Midbrain (tissue), 1 donor: ENCODE measurements around the gene STAB1.
A peak's percentile ranks its signal among the peaks of the same experiment; 100 is the strongest.

Source experiments
- DNase-seq: peaks from one replicate; lab custom pipeline; 2025; lab: John Stamatoyannopoulos, UW

Gene STAB1, protein sequence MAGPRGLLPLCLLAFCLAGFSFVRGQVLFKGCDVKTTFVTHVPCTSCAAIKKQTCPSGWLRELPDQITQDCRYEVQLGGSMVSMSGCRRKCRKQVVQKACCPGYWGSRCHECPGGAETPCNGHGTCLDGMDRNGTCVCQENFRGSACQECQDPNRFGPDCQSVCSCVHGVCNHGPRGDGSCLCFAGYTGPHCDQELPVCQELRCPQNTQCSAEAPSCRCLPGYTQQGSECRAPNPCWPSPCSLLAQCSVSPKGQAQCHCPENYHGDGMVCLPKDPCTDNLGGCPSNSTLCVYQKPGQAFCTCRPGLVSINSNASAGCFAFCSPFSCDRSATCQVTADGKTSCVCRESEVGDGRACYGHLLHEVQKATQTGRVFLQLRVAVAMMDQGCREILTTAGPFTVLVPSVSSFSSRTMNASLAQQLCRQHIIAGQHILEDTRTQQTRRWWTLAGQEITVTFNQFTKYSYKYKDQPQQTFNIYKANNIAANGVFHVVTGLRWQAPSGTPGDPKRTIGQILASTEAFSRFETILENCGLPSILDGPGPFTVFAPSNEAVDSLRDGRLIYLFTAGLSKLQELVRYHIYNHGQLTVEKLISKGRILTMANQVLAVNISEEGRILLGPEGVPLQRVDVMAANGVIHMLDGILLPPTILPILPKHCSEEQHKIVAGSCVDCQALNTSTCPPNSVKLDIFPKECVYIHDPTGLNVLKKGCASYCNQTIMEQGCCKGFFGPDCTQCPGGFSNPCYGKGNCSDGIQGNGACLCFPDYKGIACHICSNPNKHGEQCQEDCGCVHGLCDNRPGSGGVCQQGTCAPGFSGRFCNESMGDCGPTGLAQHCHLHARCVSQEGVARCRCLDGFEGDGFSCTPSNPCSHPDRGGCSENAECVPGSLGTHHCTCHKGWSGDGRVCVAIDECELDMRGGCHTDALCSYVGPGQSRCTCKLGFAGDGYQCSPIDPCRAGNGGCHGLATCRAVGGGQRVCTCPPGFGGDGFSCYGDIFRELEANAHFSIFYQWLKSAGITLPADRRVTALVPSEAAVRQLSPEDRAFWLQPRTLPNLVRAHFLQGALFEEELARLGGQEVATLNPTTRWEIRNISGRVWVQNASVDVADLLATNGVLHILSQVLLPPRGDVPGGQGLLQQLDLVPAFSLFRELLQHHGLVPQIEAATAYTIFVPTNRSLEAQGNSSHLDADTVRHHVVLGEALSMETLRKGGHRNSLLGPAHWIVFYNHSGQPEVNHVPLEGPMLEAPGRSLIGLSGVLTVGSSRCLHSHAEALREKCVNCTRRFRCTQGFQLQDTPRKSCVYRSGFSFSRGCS (N-terminal part only)

GRCh38 chr3:52494886-52495495 is at the start of gene STAB1:
Gene STAB1, plus strand, starts transcription at chr3:52495338. Its CDS starts 76 bp downstream, at chr3:52495414.
- DNase-seq: no peak

DNA sequence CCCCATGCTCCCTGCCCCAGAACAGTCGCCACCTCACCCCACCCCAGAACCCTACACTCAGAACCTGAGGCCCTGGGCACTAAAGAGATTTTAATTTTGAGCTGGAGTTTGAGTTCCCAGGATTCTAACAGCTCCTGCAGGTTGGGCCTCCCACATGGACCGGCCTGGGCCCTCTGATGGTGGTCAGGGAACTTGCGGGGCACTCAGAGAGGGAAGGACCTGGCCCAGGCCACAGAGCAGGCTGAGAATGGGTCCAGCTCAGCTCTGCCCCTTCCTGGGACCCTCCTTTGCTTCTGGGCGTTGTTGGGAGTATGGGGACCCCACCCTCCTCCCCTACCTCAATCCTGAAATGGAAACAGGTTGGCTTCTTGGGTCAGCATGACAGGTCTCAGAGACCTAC is 49.1 kb upstream of the STAB1 start:
- no peak for DNase-seq

GRCh38 chr3:52446631-52447511 is 48.3 kb upstream of the STAB1 start:
- peak; percentile 42 for DNase-seq

DNA sequence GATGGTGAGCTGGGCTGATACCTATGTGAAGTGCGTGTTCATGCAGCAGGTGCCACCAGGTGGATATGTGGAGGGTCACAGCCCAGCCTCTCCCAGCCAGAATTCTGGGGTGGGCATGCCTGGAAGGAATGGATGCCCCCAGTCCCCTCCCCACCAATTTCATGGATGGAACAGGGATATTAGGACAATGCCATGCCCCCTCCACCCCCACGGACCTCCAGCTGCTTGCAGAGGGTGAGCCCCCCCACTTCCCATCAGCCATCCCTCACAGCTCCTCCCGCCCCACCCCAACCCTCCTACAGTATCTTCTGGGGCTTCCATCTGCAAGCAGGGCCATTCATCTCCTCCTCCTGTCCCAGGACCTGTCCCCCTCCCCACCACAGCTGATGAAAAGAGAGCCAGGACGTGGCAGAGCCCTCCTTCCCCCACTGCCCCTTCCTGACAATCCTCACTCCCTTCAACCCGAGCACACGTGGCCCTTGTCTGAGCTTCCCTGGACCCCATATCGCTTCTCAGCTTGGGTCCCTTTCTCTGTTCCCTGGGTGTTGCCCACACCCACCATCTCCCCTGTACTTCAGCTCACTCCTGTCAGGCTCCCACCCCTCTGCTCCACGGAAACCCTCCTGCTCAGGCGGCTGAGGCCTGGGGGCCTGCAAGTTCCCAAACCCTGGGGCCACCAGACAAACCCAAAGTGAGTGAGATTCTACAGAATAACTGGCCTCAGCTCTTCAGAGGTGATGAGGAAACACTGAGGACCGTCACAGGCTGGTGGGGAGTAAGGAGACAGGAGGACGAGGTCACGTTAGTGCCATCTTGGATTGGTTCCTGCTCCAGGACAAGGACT is 47.4 kb upstream of the STAB1 start:
- DNase-seq: no peak

DNA sequence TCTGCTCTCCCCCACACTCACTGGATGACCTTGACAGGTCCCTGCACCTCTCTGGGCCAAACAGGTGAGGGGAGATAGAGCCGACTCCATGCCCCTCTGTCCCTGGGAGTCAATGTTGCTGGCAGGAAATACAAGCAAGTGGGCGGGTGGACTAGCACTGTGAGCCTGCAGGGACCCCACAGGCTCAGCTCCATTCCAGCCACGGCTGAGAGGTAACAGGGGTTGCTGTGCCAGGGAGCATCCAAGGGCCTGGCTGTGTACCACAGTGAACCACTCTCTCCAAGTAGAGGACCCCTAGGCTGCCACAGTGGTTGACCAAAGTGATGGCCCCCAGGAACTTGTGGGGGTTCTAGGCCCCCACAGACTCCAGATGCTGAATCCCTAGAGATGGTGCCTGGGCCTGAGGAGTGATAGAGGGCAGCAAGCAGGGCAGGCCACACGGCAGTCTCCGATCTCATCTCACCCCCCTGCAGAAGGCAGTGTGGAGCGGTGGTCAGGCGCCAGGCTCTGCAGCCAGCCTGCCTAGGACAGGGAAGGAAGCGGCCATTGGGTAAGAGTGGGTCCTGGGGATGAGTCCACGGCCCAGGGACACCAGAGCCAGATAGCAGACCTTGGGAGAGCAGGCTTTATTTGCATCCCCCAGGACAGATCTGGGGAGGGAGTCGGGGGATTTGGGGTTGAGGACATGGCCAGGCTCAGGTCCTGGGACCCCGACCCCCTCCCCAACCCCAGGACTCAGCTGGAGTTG is 44.5 kb upstream of the STAB1 start:
- DNase-seq: no peak

DNA sequence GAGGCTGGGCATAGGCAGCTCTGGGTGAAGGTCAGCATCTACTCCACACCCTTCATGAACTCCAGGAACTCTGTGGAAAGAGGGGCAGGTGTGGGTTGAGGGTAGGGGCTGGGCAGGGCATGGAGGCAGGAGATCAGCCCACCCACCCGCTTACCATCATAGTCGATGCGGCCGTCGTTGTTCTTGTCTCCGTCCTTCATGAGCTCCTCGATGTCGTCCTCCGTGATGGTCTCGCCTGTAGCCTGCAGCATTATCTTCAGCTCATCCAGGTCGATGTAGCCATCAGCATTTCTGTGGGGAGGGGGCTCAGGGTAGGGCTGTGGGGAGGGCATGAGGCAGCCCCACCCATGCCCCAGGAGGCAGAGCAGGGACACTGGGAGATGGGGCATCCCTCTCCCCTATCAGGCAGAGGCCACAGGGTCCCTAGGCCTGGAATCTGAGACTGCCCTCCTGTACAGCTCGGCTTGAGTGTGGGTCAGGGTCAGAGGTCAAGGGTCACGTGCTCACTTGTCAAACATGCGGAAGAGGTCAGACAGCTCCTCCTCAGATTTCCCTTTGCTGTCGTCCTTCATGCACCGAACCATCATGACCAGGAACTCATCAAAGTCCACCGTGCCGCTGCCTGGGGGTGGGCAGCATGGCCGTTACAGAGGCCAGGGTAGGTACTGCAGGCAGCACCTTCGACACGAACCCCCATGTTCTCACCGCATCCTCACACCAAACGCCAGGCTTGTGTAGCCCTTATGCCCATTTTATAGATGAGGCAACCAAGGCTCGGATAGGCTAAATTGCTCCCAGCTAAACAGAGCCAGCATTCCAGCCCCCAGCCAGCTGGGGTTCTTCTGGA is 43.7 kb upstream of the STAB1 start:
- no peak for DNase-seq

DNA sequence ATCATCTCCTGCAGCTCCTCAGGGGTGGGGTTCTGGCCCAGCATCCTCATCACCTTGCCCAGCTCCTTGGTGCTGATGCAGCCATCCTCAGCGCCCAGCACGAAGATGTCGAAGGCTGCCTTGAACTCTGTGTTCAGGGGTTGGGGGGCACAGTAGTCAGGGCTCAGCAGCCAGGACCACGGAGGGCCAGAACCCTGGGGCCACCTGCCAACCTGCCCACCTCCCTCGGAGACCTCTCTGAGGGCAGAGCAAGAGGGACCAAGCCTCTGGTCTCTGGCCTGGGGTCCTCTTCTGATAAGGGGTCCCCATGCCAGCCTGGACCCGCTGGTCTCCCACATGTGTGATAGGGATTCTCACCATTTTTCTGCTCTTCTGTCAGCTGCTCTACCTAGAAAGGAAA is 43.0 kb upstream of the STAB1 start:
- DNase-seq: no peak

DNA sequence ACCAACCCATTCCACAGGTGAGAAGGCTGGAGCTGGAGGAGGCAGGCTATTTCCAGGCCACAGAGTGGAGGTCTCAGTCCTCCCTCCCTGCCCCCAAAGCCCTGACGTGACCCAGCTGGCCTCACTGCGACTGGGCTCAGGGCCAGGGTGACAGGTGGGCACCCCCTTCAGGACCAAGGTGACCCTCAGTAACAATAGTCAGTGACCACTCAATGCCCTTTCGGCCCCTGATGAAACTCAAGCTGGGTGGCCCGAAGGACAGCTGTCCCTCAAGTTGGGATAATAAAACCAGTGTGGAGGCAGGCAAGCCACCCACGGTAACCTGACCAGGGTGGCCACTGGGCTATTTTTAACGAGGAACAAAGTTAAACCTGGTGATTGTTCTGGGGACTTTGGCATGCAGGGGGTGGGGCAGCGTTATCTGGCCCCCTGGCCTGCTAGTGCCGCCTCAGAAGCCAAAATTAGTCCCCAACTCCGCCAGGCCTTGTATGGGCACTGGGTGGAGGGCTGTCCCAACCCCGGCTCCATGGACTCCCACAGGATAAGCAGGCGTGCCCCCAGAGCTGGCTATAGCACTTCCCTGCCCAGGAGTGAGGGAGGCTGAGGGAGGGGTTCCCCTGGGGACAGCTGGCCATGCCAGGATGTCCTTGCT is 42.4 kb upstream of the STAB1 start:
- DNase-seq: no peak

DNA sequence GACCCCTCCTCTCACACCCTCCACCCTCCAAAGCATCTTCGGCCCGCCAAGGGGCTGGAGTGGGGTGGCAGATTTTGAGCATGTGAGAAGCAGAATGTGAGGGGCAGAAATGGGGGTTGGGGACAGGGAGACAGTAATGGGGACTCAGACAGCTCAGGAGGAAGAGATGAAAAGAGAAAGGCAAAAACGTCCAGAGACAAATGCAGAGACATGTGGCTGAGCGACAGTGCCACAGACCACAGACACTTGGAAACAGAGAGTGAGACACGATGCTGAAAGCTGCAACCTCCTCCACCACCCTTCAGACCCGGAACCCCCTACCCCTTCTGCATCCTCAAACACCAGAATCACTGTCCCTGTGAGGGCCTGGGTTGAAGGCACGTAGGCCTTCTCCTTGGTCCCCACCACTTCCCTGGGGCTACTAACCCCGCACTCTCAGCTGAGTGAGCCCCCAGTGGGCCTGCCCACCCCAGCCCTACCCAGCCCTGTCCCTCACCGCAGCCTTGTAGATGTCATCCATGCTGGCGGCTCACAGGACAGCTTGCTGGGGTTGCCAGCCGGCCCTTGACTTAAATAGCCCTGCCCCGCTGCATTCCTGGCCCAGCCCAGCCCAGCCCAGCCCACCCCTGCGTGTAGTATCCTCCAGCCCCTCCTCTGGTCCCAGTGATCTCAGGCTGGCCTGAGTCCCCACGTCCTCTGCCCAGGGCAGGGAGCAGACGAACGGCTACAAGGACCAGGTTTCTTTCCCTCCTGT is 41.5 kb upstream of the STAB1 start, which contains the start of gene TNNC1:
Gene TNNC1, minus strand, starts transcription at position 546 of the 754 bp plus-strand sequence. Its CDS starts 26 bp downstream, at position 520.
- no peak for DNase-seq

DNA sequence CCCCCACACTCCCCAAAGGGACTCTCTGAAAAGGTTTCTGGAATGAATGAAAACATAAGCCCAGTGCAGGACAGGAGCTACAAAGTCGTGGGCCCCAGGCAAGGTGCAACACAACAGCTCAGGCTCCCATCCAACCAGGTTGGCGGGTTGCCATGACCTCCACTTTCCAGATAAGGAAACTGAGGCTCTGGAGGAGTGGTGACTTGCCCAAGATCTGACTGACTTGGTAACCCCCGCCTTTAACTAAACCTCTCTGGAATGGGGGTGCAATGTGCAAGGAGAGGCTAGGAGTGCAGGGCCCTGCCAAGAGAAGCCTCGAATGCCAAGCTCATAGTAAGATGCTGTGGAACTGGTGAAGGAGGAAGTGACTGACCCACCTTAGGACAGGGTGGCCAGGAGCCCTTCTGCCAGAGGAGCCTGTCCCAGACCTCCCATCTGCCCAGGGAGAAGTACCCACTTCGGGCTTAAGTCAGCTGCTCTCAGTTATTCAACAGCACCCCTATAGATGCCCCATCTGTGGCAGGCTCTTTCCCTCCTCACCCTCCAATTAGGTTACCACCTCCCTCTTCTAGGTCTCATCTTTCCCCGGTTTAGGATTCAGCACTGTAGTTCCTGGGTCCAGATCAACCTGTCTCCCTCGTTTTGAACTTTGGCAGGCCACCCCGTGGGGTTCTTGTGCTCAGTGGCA is 40.7 kb upstream of the STAB1 start:
- no peak for DNase-seq

DNA sequence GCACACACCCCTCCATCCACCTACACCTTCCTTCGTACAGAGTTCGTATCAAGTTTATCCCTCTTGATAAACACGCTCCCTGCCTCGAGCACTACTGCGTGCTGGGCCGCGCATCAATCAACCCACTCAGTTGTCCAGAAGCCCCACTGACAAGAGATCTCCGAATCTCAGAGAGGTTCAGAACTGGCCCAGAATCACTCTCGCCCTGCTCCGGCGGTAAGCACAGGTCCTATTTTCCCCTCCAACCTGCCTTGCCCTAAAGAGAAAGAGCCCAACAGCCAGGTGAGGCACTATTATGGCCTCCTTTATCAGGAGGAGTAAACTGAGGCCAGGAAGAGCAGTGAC is 40.2 kb upstream of the STAB1 start:
- no peak for DNase-seq

DNA sequence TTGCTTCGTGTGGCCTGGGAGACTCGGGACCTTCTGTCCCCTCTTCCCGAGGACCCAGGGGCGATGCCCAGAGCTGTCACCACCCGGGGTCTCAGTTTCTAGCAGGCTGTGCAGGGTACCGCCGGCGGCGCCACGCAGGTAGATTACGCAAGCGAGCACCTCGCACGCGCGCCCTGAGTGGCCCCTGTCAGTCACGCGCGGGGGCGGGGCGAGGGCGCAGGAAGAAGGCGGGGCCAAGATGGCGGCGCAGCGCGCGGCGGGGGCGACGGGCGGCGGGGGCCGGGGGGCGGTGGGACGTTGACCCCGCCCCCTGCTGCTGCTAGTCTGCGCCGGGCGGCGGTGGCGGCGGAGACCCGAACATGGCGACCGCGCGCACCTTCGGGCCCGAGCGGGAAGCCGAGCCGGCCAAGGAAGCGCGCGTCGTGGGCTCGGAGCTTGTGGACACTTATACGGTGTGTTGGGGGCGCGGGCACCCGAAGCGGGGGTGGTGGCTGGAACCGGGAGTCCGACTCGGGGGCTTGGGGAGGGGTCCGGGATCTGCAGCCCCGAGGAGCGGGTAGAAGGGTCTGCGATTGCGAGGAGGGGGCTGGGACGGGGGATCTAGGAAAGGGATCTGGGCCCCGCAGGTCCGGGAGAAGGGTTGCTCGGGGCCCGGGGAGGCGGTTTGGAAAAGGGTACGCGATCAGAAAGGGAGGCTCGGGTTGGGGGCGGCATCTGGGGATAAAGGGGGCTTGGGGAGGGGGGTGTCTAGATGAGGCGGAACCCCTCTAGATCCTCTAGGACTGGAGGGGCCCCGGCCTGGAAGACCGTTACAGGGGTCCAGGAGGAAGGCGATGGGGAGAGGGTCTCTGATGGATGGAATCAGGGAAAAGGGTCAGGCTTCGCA is 39.6 kb upstream of the STAB1 start, which contains the start of gene NISCH:
Gene NISCH, plus strand, starts transcription at position 322 of the 886 bp plus-strand sequence. Its CDS starts 38 bp downstream, at position 360.
- peak; percentile 82 for DNase-seq

- no peak for DNase-seq
These were observed 38.9 kb upstream of the STAB1 start for GRCh38 chr3:52456169-52456799.

GRCh38 chr3:52456800-52457183 is 38.3 kb upstream of the STAB1 start:
- no peak for DNase-seq
